ENCODE measurements around the gene IQCE.

DNA sequence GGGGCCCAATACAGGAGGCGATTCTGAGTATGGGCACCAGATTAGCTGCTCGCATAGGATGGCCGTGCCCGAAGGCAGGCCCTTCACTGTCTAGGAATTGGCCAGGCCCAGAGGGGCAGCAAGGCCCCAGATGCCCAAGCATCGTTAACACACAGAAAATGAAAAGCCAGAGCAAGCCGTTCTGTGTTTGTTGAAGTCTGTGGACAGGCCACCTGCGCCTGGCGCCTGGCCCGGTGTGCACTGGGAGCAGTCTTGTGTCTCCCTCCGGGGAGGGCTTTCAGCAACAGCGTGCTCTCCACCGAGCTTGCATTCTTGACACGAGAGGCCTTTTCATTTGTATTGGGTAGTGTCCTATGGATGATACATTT lies 38.5 kb downstream of the IQCE start:
- TF ChIP-seq POLR2A (IDR thresholded peaks at IDR 0.05) = no peak
- TF ChIP-seq, protein P1, sequence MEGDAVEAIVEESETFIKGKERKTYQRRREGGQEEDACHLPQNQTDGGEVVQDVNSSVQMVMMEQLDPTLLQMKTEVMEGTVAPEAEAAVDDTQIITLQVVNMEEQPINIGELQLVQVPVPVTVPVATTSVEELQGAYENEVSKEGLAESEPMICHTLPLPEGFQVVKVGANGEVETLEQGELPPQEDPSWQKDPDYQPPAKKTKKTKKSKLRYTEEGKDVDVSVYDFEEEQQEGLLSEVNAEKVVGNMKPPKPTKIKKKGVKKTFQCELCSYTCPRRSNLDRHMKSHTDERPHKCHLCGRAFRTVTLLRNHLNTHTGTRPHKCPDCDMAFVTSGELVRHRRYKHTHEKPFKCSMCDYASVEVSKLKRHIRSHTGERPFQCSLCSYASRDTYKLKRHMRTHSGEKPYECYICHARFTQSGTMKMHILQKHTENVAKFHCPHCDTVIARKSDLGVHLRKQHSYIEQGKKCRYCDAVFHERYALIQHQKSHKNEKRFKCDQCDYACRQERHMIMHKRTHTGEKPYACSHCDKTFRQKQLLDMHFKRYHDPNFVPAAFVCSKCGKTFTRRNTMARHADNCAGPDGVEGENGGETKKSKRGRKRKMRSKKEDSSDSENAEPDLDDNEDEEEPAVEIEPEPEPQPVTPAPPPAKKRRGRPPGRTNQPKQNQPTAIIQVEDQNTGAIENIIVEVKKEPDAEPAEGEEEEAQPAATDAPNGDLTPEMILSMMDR (IDR thresholded peaks at IDR 0.05) = no peak
